Upper lobe of left lung (tissue), 6 donors: ENCODE data around the gene NHS. TPM values are rescaled to one million over a fixed set of nuclear protein-coding genes. Genes with fewer than 3 reads are reported as not detected.

Source experiments
- ATAC-seq, 2 donors: fragments of 200-7000 bp; cut with Tn5 transposase; one replicate each; pipeline ENCODE4 v1.9.1; 2022; ENCODE audit warnings: mild to moderate bottlenecking in 2 of 2, moderate library complexity in 2 of 2; ENCODE audit not compliant: low FRiP score in 2 of 2
- DNase-seq, 2 donors: peaks; one replicate each; pipeline ENCODE4 v3.0.0-alpha.2; 2019 to 2020
- H3K27ac ChIP-seq, 4 donors: fragments of 200-600 bp; sonication (generic); one replicate each; pipeline ENCODE4 v1.5.1; 2016 to 2019
- H3K27me3 ChIP-seq, 4 donors: fragments of 200-600 bp; sonication (generic); one replicate each; pipeline ENCODE4 v1.5.1; 2017 to 2019
- H3K36me3 ChIP-seq, 4 donors: fragments of 200-600 bp; sonication (generic); one replicate each; pipeline ENCODE4 v1.5.1; 2016 to 2019
- H3K4me1 ChIP-seq, 4 donors: fragments of 200-600 bp; sonication (generic); one replicate each; pipeline ENCODE4 v1.5.1; 2018 to 2019
- H3K4me3 ChIP-seq, 4 donors: fragments of 200-600 bp; sonication (generic); one replicate each; pipeline ENCODE4 v1.5.1; 2017 to 2019; ENCODE audit warnings: mild to moderate bottlenecking in 2 of 4, moderate library complexity in 1 of 4
- H3K9me3 ChIP-seq, 4 donors: fragments of 200-600 bp; sonication (generic); one replicate each; pipeline ENCODE4 v1.5.1; 2018 to 2019
- CTCF ChIP-seq, 6 experiments: fragments of 450-650 bp in 4 of 6; fragments of 200-600 bp in 2 of 6; sonication (generic) in 2 of 6; IDR thresholded peaks; one replicate each; pipeline ENCODE4 v1.5.1; 2016 to 2019; ENCODE audit warnings: antibody characterized with exemption in 6 of 6
- EP300 ChIP-seq, 4 donors: sonication (generic); formaldehyde crosslinking; IDR thresholded peaks; one replicate each; pipeline ENCODE4 v1.5.1; 2017; ENCODE audit warnings: antibody characterized with exemption in 4 of 4, control low read depth in 2 of 4
- POLR2A ChIP-seq, 4 donors: fragments of 450-650 bp; IDR thresholded peaks; one replicate each; pipeline ENCODE4 v1.5.1; 2016 to 2017; ENCODE audit warnings: antibody characterized with exemption in 4 of 4, mild to moderate bottlenecking in 2 of 4
- POLR2AphosphoS5 ChIP-seq, 2 donors: sonication (generic); formaldehyde crosslinking; IDR thresholded peaks; one replicate each; pipeline ENCODE4 v1.5.1; 2017; ENCODE audit warnings: antibody characterized with exemption in 2 of 2
- WGBS, 2 donors: methylation state at CpG; one replicate each; pipeline ENCODE4 v1.1.5; 2017 to 2018; 5-methylcytosine and 5-hydroxymethylcytosine counted together
- total RNA-seq, 6 donors: library from RNA; depleted of rRNA in 4 of 6; stranded (reverse); fragments of >200 nt in 4 of 6; gene quantifications; one replicate each; pipeline versions ENCODE4 v1.1.0 to v1.2.1, GENCODE V29; 2016 to 2021
- donor health status: DM: no; HTN: no; CAD: no; lungs with moderate emphysema.
- donor health status: DM: no; HTN: yes; CAD: no; lungs with severe emphysema.

The NHS gene
- total RNA-seq, 6 donors from 2014 or later, result 0.46 to 6.3 (median 2.4) TPM

- DNase-seq (no peak), ATAC-seq (no peak)
- WGBS, 2 donors, result 24% methylated on average over 1 of the region's 1 CpG; no CpG with 5 or more reads in 1 of the 2 donors
- H3K27ac ChIP-seq, result no peak overlapping the region
- no peaks in the 10 kb centered on the region for H3K4me1 ChIP-seq
- H3K36me3 ChIP-seq, result no peaks in the 10 kb centered on the region
- H3K4me3 ChIP-seq, result no peak overlapping the region
- no peaks in the 10 kb centered on the region for H3K9me3 ChIP-seq
- no peak for TF ChIP-seq POLR2A (IDR thresholded peaks at IDR 0.05)
- no peak for TF ChIP-seq CTCF (IDR thresholded peaks at IDR 0.05)
- no peak for TF ChIP-seq EP300 (IDR thresholded peaks at IDR 0.05)
- no peak for TF ChIP-seq POLR2AphosphoS5 (IDR thresholded peaks at IDR 0.05)
- no peaks in the 10 kb centered on the region for H3K27me3 ChIP-seq
These were observed 56.2 kb downstream of the NHS start for GRCh38 chrX:17431171-17431570.

- TF ChIP-seq POLR2AphosphoS5 (IDR thresholded peaks at IDR 0.05), result no peak
- TF ChIP-seq CTCF (IDR thresholded peaks at IDR 0.05), result no peak
- no peak for TF ChIP-seq EP300 (IDR thresholded peaks at IDR 0.05)
- no peak for TF ChIP-seq POLR2A (IDR thresholded peaks at IDR 0.05)
- WGBS, 2 donors, result 44 to 48% methylated on average over 1 of the region's 1 CpG
These were observed 57.2 kb downstream of the NHS start for GRCh38 chrX:17432158-17432557.

GRCh38 chrX:17433965-17434364 is 59.0 kb downstream of the NHS start:
- no peaks in the 10 kb centered on the region for H3K36me3 ChIP-seq
- no peak overlapping the region for H3K4me3 ChIP-seq
- H3K27me3 ChIP-seq, result no peaks in the 10 kb centered on the region
- no peak overlapping the region for H3K27ac ChIP-seq
- H3K9me3 ChIP-seq, result no peaks in the 10 kb centered on the region
- 91 to 94% methylated on average over 1 to 3 of the region's 3 CpGs for WGBS, 2 donors
- TF ChIP-seq POLR2AphosphoS5 (IDR thresholded peaks at IDR 0.05) (no peak), EP300 (IDR thresholded peaks at IDR 0.05) (no peak), POLR2A (IDR thresholded peaks at IDR 0.05) (no peak), CTCF (IDR thresholded peaks at IDR 0.05) (no peak)
- DNase-seq (no peak), ATAC-seq (no peak)
- H3K4me1 ChIP-seq, result no peaks in the 10 kb centered on the region

More at GRCh38 chrX:17432158-17432557, 57.2 kb downstream of the NHS start:
- H3K4me3 ChIP-seq, result no peak overlapping the region
- H3K27ac ChIP-seq, result no peak overlapping the region
- no peaks in the 10 kb centered on the region for H3K4me1 ChIP-seq
- H3K27me3 ChIP-seq, result no peaks in the 10 kb centered on the region
- no peak for ATAC-seq
- DNase-seq, result no peak
- no peaks in the 10 kb centered on the region for H3K36me3 ChIP-seq
- no peaks in the 10 kb centered on the region for H3K9me3 ChIP-seq

GRCh38 chrX:17435476-17435875 is 60.5 kb downstream of the NHS start:
- TF ChIP-seq POLR2AphosphoS5 (IDR thresholded peaks at IDR 0.05) (no peak), POLR2A (IDR thresholded peaks at IDR 0.05) (no peak), CTCF (IDR thresholded peaks at IDR 0.05) (no peak), EP300 (IDR thresholded peaks at IDR 0.05) (no peak)
- no peak for ATAC-seq
- Histone ChIP-seq H3K27ac (no peak overlapping the region), H3K36me3 (no peaks in the 10 kb centered on the region), H3K27me3 (no peaks in the 10 kb centered on the region), H3K4me3 (no peak overlapping the region), H3K9me3 (no peaks in the 10 kb centered on the region), H3K4me1 (no peaks in the 10 kb centered on the region)
- 63 to 100% methylated on average over 1 to 4 of the region's 4 CpGs for WGBS, 2 donors
- no peak for DNase-seq

GRCh38 chrX:17438221-17438620 is 63.2 kb downstream of the NHS start:
- 76 to 100% methylated on average over 1 to 6 of the region's 6 CpGs for WGBS, 2 donors
- ATAC-seq (no peak), DNase-seq (no peak)
- H3K27me3 ChIP-seq, result no peaks in the 10 kb centered on the region
- no peaks in the 10 kb centered on the region for H3K9me3 ChIP-seq
- no peak overlapping the region for H3K4me3 ChIP-seq
- no peaks in the 10 kb centered on the region for H3K36me3 ChIP-seq
- TF ChIP-seq POLR2A (IDR thresholded peaks at IDR 0.05) (no peak), POLR2AphosphoS5 (IDR thresholded peaks at IDR 0.05) (no peak), CTCF (IDR thresholded peaks at IDR 0.05) (no peak), EP300 (IDR thresholded peaks at IDR 0.05) (no peak)
- H3K4me1 ChIP-seq, result no peaks in the 10 kb centered on the region
- no peak overlapping the region for H3K27ac ChIP-seq
